K562 (cell line): ENCODE results near the gene DSCAM.

Experiments used
- ATF6 ChIP-seq: sonication (generic); formaldehyde crosslinking; IDR thresholded peaks from 2 replicates; pipeline ENCODE4 v1.4.0; 2020; ENCODE audit warnings: mild to moderate bottlenecking, missing genetic modification reagents
- CBX1 ChIP-seq: sonication (generic); IDR thresholded peaks from 2 replicates; pipeline ENCODE4 v1.6.1; 2016; ENCODE audit warnings: antibody characterized with exemption, low read depth, mild to moderate bottlenecking
- FOXA3 ChIP-seq, 2 experiments: fragments of 450-650 bp in 1 of 2; sonication (generic) in 1 of 2; formaldehyde crosslinking; IDR thresholded peaks in 1 of 2; conservative IDR thresholded peaks in 1 of 2; 2 replicates each; pipeline versions ENCODE4 v1.4.0 to v1.8.0; 2020 to 2022; ENCODE audit warnings: mild to moderate bottlenecking in 2 of 2, missing genetic modification reagents in 1 of 2
- POLR2AphosphoS2 ChIP-seq: IDR thresholded peaks from 2 replicates; pipeline ENCODE4 v1.6.1; 2012; ENCODE audit warnings: low read length, improper control_type of control experiment
- SETDB1 ChIP-seq: IDR thresholded peaks from one replicate; pipeline ENCODE4 v1.6.1; 2012; ENCODE audit warnings: low read length, control low read depth, inconsistent platforms
- SMC3 ChIP-seq: conservative IDR thresholded peaks from 2 replicates; pipeline ENCODE4 v1.6.1; 2011; ENCODE audit warnings: low read depth, low read length, improper control_type of control experiment; ENCODE audit not compliant: insufficient read depth
- USF1 ChIP-seq: sonication (generic); formaldehyde crosslinking; IDR thresholded peaks from 2 replicates; pipeline ENCODE4 v1.9.0; 2022; ENCODE audit warnings: mild to moderate bottlenecking, missing genetic modification reagents

DNA sequence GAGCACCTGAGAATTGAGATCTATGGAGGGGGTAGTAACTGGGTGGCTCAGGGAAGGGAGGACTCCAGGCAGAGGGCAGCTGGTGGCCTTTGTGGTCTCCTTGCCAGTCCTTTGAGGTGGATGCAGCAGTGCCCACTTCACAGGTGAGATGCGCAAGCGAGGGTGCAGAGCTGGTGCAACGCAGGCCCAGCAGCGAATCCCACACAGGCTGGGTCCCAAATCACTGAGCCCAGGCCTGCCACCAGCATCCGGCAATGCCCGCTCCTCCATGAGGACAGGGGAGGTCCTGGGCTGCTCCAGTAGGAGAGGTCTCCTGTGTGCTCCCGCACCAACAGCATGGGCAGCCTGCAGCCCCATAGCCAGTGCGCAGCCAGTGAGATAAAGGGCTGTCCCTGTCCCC is 661.8 kb downstream of the DSCAM start:
- TF ChIP-seq ATF6 = no peak
- TF ChIP-seq CBX1 = no peak
- TF ChIP-seq FOXA3 (CRISPR knock-in tag; conservative IDR thresholded peaks at IDR 0.05 in 1 of 2, IDR thresholded peaks at IDR 0.05 in 1 of 2) = no peak
- TF ChIP-seq USF1 (CRISPR knock-in tag) = no peak
- no peak for TF ChIP-seq POLR2AphosphoS2
- TF ChIP-seq SMC3 = no peak
- TF ChIP-seq SETDB1 = no peak
